Measurements from ENCODE around the gene DMXL2. TPM values are rescaled to one million over a fixed set of nuclear protein-coding genes. Genes with fewer than 3 reads are reported as not detected.
"Not testable (repeated sequence)": the region's sequence is repeated elsewhere in the genome, so short reads cannot be mapped to it uniquely, and the experiment has no call there.

DMXL2 gene
- total RNA-seq, 2 donors from 2014 or later = 21.7 to 33.4 TPM

DNA sequence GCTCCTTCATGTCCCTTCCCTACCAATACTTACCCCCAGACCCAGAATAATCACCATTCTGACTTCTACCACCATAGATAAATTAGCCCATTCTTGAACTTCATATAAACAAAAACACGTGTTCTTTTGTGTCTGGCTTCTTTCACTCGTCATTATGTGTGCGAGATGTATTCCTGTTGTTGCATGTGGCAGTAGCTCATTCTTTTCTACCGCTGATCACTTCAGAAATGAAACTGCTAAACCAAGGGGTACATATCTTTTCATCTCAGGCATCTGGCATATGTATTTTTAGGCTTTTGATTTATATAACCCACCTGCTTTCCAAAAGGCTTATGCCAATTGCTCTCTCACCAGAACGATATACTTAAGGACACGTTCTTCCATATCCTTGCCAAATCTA lies 44.9 kb upstream of the DMXL2 start:
- Histone ChIP-seq H3K4me3 (no peak overlapping the region), H3K9me3 (no peaks in the 10 kb centered on the region), H3K36me3 (no peaks in the 10 kb centered on the region), H3K9ac (ENCODE audit: low read depth in 2 of 2, low read length in 2 of 2) (no peak overlapping the region), H3K27me3 (no peaks in the 10 kb centered on the region), H3K27ac (no peak overlapping the region), H3K4me1 (no peaks in the 10 kb centered on the region)
- TF ChIP-seq, protein P1, sequence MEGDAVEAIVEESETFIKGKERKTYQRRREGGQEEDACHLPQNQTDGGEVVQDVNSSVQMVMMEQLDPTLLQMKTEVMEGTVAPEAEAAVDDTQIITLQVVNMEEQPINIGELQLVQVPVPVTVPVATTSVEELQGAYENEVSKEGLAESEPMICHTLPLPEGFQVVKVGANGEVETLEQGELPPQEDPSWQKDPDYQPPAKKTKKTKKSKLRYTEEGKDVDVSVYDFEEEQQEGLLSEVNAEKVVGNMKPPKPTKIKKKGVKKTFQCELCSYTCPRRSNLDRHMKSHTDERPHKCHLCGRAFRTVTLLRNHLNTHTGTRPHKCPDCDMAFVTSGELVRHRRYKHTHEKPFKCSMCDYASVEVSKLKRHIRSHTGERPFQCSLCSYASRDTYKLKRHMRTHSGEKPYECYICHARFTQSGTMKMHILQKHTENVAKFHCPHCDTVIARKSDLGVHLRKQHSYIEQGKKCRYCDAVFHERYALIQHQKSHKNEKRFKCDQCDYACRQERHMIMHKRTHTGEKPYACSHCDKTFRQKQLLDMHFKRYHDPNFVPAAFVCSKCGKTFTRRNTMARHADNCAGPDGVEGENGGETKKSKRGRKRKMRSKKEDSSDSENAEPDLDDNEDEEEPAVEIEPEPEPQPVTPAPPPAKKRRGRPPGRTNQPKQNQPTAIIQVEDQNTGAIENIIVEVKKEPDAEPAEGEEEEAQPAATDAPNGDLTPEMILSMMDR (IDR thresholded peaks at IDR 0.05) = no peak
- no peak for DNase-seq
- intact Hi-C loops (cut with DNase I) = no loop called here

DNA sequence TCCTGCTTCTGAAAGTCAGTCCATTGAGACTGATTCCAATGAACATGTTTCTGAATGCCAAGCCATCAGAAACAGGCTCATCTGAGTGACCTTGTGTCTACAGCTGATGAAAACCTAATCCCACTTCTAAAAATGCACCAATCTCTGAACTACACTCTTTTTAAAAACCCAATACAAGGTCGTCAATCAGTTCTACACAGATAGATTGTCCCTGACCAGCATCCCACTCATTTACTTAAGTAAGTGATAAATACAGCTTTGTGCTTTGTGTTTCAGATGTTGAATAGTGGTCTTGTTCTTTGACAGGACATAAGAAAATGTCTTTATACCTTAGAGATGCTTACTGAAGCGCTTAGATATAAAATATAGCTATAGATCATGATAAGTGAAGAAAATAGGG lies 38.5 kb upstream of the DMXL2 start:
- Histone ChIP-seq H3K36me3 (no peaks in the 10 kb centered on the region), H3K27ac (no peak overlapping the region), H3K9me3 (no peaks in the 10 kb centered on the region), H3K9ac (ENCODE audit: low read depth in 2 of 2, low read length in 2 of 2) (no peak overlapping the region), H3K4me1 (no peaks in the 10 kb centered on the region), H3K4me3 (no peak overlapping the region), H3K27me3 (no peaks in the 10 kb centered on the region)
- TF ChIP-seq, protein P1 (IDR thresholded peaks at IDR 0.05) = no peak
- no peak for DNase-seq
- intact Hi-C loops (cut with DNase I) = no loop called here

DNA sequence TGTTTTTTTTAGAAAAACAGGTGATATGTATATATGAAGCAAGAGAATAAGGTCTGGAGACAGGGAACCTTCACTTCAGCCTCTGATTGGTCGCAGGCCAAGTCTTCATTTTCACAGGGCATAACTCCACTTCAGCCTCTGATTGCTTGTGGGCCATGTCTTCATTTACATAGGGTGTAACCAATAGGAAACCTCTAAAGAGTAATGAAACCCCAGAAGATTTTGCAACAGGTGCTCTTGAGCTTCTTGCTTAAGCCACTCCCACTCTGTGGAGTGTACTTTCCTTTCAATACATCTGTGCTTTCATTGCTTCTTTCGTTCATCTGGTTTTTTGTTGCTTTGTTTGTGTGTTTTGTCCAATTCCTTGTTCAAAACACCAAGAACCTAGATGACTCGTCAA lies 36.1 kb upstream of the DMXL2 start:
- Histone ChIP-seq H3K36me3 (no peaks in the 10 kb centered on the region), H3K4me1 (no peaks in the 10 kb centered on the region), H3K27ac (no peak overlapping the region), H3K9me3 (no peaks in the 10 kb centered on the region), H3K4me3 (no peak overlapping the region), H3K27me3 (no peaks in the 10 kb centered on the region), H3K9ac (ENCODE audit: low read depth in 2 of 2, low read length in 2 of 2) (no peak overlapping the region)
- intact Hi-C loops (cut with DNase I) = no loop called here
- TF ChIP-seq, protein P1 (IDR thresholded peaks at IDR 0.05) = no peak
- DNase-seq = no peak

DNA sequence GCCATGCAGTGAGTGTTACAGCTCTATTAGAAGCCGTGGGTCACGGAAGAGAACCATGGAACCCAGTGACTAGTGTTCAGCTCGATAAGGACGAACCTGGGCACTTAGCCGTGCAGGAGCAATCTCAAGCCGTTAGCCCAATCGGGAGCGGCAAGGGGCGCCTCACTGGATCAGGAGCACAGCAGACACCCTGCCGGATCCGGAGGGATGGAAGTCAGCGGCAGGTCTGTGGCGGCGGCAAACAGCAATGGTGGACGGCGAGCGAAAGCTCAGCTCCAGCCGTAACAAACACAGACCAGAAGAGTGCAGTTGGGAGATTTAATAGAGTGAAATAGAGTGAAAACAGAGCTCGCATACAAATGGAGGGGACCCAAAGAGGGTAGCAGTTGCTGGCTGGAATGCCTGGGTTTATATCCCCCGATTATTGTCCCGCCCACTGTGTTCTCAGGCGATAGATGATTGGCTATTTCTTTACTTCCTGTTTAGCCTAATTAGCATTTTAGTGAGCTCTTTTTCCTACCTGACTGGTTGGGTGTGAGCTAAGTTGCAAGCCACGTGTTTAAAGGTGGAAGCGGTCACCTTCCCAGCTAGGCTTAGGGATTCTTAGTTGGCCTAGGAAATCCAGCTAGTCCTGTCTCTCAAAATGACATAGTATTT lies 33.0 kb upstream of the DMXL2 start:
- intact Hi-C loops (cut with DNase I); H3K27ac ChIP-seq; H3K4me1 ChIP-seq; H3K27me3 ChIP-seq; DNase-seq; H3K4me3 ChIP-seq; H3K9me3 ChIP-seq; H3K9ac ChIP-seq (ENCODE audit: low read depth in 2 of 2, low read length in 2 of 2); H3K36me3 ChIP-seq: not testable (repeated sequence)

DNA sequence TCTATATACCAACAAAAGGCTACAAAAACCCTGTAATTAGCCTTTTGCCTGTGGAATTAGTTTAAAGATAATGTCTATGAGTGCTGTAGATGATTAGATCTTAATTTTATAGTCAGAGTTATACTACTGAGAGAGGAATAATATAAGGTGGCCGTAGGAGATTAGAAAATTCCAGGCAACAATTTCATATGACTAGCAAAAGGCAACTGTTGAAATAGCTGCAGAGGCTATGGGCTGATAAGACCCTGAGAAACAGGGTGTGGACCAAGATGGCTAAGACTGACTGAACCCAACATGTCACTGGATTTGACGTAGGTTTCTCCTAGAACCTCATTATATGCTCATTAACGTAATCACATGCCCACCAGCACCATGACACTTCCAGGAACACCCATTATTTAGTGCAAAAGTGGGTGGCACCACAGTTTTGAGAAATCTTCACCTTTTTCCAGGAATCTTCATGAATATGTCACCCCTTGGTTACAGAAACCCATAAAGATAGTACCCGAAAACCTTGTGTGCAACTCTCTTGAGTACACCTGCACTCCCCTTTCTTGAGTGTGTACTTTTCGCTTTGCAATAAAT lies 29.6 kb upstream of the DMXL2 start:
- Histone ChIP-seq H3K9me3 (no peaks in the 10 kb centered on the region), H3K27ac (no peak overlapping the region), H3K4me1 (no peaks in the 10 kb centered on the region), H3K36me3 (no peaks in the 10 kb centered on the region), H3K4me3 (no peak overlapping the region), H3K9ac (ENCODE audit: low read depth in 2 of 2, low read length in 2 of 2) (no peak overlapping the region), H3K27me3 (no peaks in the 10 kb centered on the region)
- no peak for DNase-seq
- TF ChIP-seq, protein P1 (IDR thresholded peaks at IDR 0.05) = no peak
- intact Hi-C loops (cut with DNase I) = no loop called here
